ENCODE data around the gene KIF22.
"Not testable (repeated sequence)": the region's sequence is repeated elsewhere in the genome, so short reads cannot be mapped to it uniquely, and the experiment has no call there.

KIF22 gene

GRCh38 chr16:29790183-29790948 is at the start of gene KIF22:
KIF22 (plus strand) TSS chr16:29790751; CDS start chr16:29790760, 9 bp downstream.
- peak; percentile 84 for DNase-seq

- no peak for DNase-seq
These were observed 47.8 kb upstream of the KIF22 start for GRCh38 chr16:29742683-29743275.

- DNase-seq = no peak
These were observed 47.1 kb upstream of the KIF22 start for GRCh38 chr16:29743475-29743826.

- no peak for DNase-seq
These were observed 46.6 kb upstream of the KIF22 start for GRCh38 chr16:29743827-29744531.

- DNase-seq = no peak
These were observed 45.9 kb upstream of the KIF22 start for GRCh38 chr16:29744541-29745101.

GRCh38 chr16:29745121-29745852 is 45.3 kb upstream of the KIF22 start:
- DNase-seq = no peak

GRCh38 chr16:29745853-29746345 is 44.7 kb upstream of the KIF22 start, which contains the start of gene C16orf54:
C16orf54 (minus strand) TSS chr16:29745990; CDS start chr16:29744951, 1,039 bp downstream.
- no peak for DNase-seq

GRCh38 chr16:29746518-29746917 is 44.0 kb upstream of the KIF22 start:
- DNase-seq = not testable (repeated sequence)

GRCh38 chr16:29747947-29748759 is 42.4 kb upstream of the KIF22 start:
- no peak for DNase-seq

- not testable (repeated sequence) for DNase-seq
These were observed 41.8 kb upstream of the KIF22 start for GRCh38 chr16:29748760-29749149.

- no peak for DNase-seq
These were observed 37.0 kb upstream of the KIF22 start for GRCh38 chr16:29753516-29753915.

GRCh38 chr16:29756654-29757053 is 33.9 kb upstream of the KIF22 start:
- no peak for DNase-seq

- DNase-seq = not testable (repeated sequence)
These were observed 33.5 kb upstream of the KIF22 start for GRCh38 chr16:29757086-29757485.

- DNase-seq = no peak
These were observed 32.5 kb upstream of the KIF22 start for GRCh38 chr16:29757950-29758466.

- DNase-seq = peak; percentile 92
These were observed 29.8 kb upstream of the KIF22 start for GRCh38 chr16:29760567-29761279.

- not testable (repeated sequence) for DNase-seq
These were observed 29.3 kb upstream of the KIF22 start for GRCh38 chr16:29761280-29761651.

- DNase-seq = no peak
These were observed 28.7 kb upstream of the KIF22 start for GRCh38 chr16:29761882-29762281.

GRCh38 chr16:29763326-29763725 is 27.2 kb upstream of the KIF22 start:
- no peak for DNase-seq

- peak; percentile 96 for DNase-seq
These were observed 25.2 kb upstream of the KIF22 start for GRCh38 chr16:29765167-29766032.

- no peak for DNase-seq
These were observed 24.0 kb upstream of the KIF22 start for GRCh38 chr16:29766571-29766970.
